Right renal pelvis (tissue), 4 donors: Measurements from ENCODE around the gene ERC2. TPM values are rescaled to one million over a fixed set of nuclear protein-coding genes. Genes with fewer than 3 reads are reported as not detected.

Source experiments
- DNase-seq, 4 donors: peaks; one replicate each; pipeline ENCODE4 v3.0.0-alpha.2; 2013; ENCODE audit warnings: low read depth in 4 of 4, low spot score in 3 of 4, missing footprints in 1 of 4
- polyA plus RNA-seq, 4 donors: library from polyadenylated mRNA; unstranded; fragments of 120-200 nt; gene quantifications; one replicate each; pipeline ENCODE4 v1.2.1, GENCODE V29; 2013; ENCODE audit not compliant: insufficient read length in 4 of 4

Gene ERC2
- polyA plus RNA-seq, 4 donors: 2.3 to 3.4 (median 3.0) TPM

GRCh38 chr3:55816794-55817576 is 651.3 kb downstream of the ERC2 start:
- no peak for DNase-seq

- no peak for DNase-seq
These were observed 653.0 kb downstream of the ERC2 start for GRCh38 chr3:55815262-55815661.

GRCh38 chr3:55813268-55814097 is 654.8 kb downstream of the ERC2 start:
- DNase-seq: no peak

- no peak for DNase-seq
These were observed 655.8 kb downstream of the ERC2 start for GRCh38 chr3:55812394-55813013.

GRCh38 chr3:55807210-55807609 is 661.1 kb downstream of the ERC2 start:
- no peak for DNase-seq

- DNase-seq: no peak
These were observed 663.1 kb downstream of the ERC2 start for GRCh38 chr3:55805169-55805568.

- DNase-seq: no peak
These were observed 663.8 kb downstream of the ERC2 start for GRCh38 chr3:55804170-55805095.

- DNase-seq: no peak
These were observed 665.5 kb downstream of the ERC2 start for GRCh38 chr3:55802816-55803215.

- DNase-seq: no peak
These were observed 666.6 kb downstream of the ERC2 start for GRCh38 chr3:55801676-55802075.

GRCh38 chr3:55801068-55801467 is 667.2 kb downstream of the ERC2 start:
- DNase-seq: no peak

GRCh38 chr3:55797775-55798174 is 670.5 kb downstream of the ERC2 start:
- no peak for DNase-seq

GRCh38 chr3:55797084-55797483 is 671.2 kb downstream of the ERC2 start:
- DNase-seq: no peak

- DNase-seq: no peak
These were observed 671.7 kb downstream of the ERC2 start for GRCh38 chr3:55796533-55796932.

- DNase-seq: no peak
These were observed 672.5 kb downstream of the ERC2 start for GRCh38 chr3:55795746-55796145.

- no peak for DNase-seq
These were observed 673.0 kb downstream of the ERC2 start for GRCh38 chr3:55795296-55795695.

GRCh38 chr3:55792742-55793141 is 675.5 kb downstream of the ERC2 start:
- DNase-seq: no peak

- DNase-seq: no peak
These were observed 676.3 kb downstream of the ERC2 start for GRCh38 chr3:55792009-55792408.

- DNase-seq: no peak
These were observed 677.5 kb downstream of the ERC2 start for GRCh38 chr3:55790596-55791350.

GRCh38 chr3:55789516-55789915 is 678.8 kb downstream of the ERC2 start:
- DNase-seq: no peak

- DNase-seq: no peak
These were observed 685.5 kb downstream of the ERC2 start for GRCh38 chr3:55782807-55783206.
